ENCODE measurements around the gene SH3PXD2B.

SH3PXD2B gene

DNA sequence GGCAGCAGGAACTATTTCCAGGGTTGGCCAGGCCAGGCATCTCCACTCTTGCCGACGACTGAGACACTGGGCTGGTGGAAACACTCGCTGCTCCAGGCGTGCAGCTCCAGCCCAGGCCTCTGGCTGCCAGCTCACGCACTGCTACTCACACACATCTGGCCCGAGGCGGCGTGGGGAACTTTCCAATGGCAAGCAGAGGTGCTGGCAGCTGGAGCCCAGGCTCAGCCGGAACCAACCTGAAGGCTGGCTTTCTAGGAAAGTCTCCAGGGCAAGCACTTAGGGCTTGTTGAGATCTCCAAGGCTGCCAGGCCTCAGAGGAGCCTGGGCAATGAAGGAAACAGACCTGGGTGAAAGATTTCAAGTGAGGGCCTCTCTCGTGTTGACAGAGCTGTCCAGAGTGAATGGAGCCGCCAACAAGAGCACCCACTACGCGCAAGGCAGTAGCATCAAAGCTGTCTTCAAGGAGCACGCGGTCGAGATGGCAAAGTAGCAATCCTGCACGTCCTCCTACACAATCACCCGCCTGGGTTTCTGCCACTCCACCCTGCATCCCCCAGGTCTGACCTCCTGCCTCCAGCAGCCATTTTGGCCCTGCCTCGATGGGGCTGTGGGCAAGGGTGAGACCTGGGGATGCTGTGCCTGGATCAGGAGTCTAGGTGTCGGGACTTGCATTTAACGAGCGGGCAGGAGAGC lies 14.4 kb downstream of the SH3PXD2B start:
- FAIRE-seq (no peak), DNase-seq (ENCODE audit: insufficient read length, low spot score) (no peak)
- TF ChIP-seq POLR2A (IDR thresholded peaks at IDR 0.05; ENCODE audit: low read depth, low read length) (no peak), POU2F2 (IDR thresholded peaks at IDR 0.05; ENCODE audit: low read depth, low read length) (no peak)

DNA sequence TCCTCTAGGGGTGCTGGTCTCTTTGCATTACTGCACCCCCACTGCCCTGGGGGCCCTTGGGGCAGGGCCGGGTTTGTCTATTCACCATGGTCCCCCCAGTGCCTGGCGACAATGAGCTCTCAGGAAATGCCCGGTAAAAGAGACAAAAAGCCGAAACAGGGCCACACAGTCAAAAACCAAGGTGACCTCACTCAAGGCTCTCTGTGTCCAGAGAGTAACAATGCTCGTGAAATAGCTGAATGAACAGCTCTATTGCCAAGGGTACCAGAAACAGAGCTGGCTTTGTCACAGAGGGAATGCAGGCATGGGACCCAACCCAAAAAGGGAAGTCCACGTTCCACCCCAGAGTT lies 16.0 kb downstream of the SH3PXD2B start:
- no peak for FAIRE-seq
- TF ChIP-seq POLR2AphosphoS5 (IDR thresholded peaks at IDR 0.05; ENCODE audit: low read depth, low read length) = no peak
- no peak for TF ChIP-seq SPI1 (IDR thresholded peaks at IDR 0.05; ENCODE audit: low read depth, low read length)
- no peak for TF ChIP-seq PAX5 (IDR thresholded peaks at IDR 0.05; ENCODE audit: insufficient read depth, low read length, severe bottlenecking)
- TF ChIP-seq TAF1 (IDR thresholded peaks at IDR 0.05; ENCODE audit: low read depth, low read length) = no peak
- TF ChIP-seq POU2F2 (IDR thresholded peaks at IDR 0.05; ENCODE audit: low read depth, low read length) = no peak
- TF ChIP-seq POLR2A (IDR thresholded peaks at IDR 0.05; ENCODE audit: low read depth, low read length) = no peak
- no peak for DNase-seq (ENCODE audit: insufficient read length, low spot score)

DNA sequence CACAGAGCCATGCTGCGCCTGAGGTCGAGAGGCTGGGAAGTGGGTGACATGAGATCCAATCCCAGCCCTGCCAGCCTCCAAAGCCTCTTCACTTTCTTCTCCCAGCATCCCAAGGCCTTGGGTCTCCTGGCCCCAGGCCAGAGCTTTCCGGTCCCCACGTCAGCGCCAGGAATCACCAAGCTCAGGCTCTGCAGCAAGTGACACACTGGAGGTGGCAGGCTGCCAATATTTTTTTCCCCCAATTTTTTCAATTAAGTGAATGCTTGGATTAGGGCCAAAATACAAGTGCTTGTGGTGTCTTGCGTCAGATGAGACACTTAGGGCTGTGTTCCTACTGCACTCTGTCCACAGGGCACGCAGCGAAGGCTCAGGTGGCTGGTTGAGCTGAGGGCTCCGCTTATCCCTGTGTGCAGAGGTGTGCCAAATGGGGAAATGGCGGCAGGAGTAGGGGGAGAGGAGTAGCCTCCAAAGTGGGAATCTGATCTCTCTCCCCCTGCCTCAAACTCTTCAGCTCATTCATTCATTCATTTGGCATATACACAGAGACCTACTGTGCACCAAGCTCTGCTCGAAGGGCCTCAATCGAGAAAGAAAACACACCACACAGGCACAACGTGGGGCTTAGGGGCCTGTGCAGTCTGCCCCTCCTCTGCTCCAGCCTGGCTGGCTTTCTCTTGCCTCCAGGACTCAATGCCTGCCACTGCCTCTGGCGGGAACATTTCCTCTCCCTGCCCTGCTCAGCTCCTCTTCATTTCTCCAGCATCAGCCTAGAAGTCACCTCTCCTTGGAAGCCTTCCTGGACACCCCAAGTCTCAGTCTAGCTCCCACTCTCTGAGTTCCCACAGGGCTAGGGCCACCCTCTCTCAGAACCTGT lies 16.6 kb downstream of the SH3PXD2B start:
- DNase-seq (ENCODE audit: insufficient read length, low spot score) = no peak
- FAIRE-seq = no peak
- no peak for TF ChIP-seq POLR2AphosphoS5 (IDR thresholded peaks at IDR 0.05; ENCODE audit: low read depth, low read length)
- no peak for TF ChIP-seq POLR2A (IDR thresholded peaks at IDR 0.05; ENCODE audit: low read depth, low read length)
- no peak for TF ChIP-seq PAX5 (IDR thresholded peaks at IDR 0.05; ENCODE audit: insufficient read depth, low read length, severe bottlenecking)
- TF ChIP-seq SPI1 (IDR thresholded peaks at IDR 0.05; ENCODE audit: low read depth, low read length) = no peak
- TF ChIP-seq TAF1 (IDR thresholded peaks at IDR 0.05; ENCODE audit: low read depth, low read length) = no peak
- TF ChIP-seq POU2F2 (IDR thresholded peaks at IDR 0.05; ENCODE audit: low read depth, low read length) = no peak

DNA sequence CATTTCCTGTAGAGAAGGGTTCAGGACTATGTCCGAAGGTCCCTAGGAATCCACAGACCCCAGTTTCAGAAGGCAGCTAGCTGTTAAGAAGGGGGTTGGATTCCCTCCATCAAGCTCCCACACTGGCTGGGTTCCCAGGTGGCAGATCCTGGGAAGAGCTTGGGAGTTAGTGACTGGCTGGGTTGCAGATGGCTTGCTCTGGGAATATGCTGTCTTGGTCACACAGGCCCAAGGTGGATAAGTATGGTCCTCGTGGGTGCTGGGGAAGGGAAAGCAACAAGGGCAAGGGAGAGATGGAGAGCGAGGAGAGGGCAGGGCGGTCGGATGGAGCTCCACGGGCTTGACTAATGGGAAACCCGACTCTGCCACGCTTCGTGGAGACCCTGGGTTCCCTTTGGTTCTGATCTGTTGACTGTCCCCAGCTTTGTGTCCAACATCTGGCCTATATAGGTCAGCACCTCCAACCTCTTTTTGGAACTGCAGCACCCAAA lies 17.4 kb downstream of the SH3PXD2B start:
- no peak for TF ChIP-seq SPI1 (IDR thresholded peaks at IDR 0.05; ENCODE audit: low read depth, low read length)
- no peak for TF ChIP-seq PAX5 (IDR thresholded peaks at IDR 0.05; ENCODE audit: insufficient read depth, low read length, severe bottlenecking)
- TF ChIP-seq POLR2AphosphoS5 (IDR thresholded peaks at IDR 0.05; ENCODE audit: low read depth, low read length) = no peak
- TF ChIP-seq POLR2A (IDR thresholded peaks at IDR 0.05; ENCODE audit: low read depth, low read length) = no peak
- TF ChIP-seq POU2F2 (IDR thresholded peaks at IDR 0.05; ENCODE audit: low read depth, low read length) = no peak
- TF ChIP-seq TAF1 (IDR thresholded peaks at IDR 0.05; ENCODE audit: low read depth, low read length) = no peak
- DNase-seq (ENCODE audit: insufficient read length, low spot score) (no peak), FAIRE-seq (no peak)

DNA sequence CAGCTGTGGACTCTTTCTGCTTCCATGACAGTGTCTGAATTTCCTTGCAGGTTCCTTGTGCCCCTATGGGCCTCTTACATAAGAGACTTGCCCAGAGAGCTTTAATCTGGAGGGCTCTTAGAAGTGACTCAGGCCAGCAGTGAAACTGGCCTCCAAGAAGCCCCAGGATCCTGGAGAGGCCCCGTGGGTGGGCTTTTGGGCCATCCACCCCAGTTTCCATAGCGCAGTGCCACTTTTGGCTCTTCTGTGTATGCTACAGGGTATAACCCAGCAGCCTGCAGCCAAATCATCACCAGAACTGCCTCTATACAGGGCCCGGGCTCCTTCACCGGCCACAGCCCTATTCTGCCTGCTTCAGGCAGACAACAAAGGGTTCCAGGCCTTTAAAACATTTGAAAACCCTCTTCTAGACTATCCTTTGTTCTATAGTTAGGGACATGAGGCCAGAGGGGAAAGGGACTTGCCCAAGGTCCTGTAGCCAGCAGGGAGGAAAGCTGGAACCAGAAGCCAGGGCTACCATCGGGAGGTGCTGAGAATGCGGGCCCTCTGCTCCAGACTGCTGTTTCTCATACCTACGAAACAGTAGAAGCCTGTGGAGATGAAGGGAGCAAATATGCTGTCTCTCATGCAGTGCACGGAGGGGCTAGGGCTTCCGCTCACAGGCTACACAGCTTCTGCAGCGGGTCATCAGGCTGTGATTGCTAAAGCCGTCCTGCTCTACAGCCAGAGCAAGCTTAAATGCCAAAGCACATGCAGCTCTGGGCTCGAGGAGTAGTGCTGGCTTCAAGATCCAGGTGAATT lies 18.0 kb downstream of the SH3PXD2B start:
- DNase-seq (ENCODE audit: insufficient read length, low spot score) = no peak
- no peak for FAIRE-seq
- no peak for TF ChIP-seq TAF1 (IDR thresholded peaks at IDR 0.05; ENCODE audit: low read depth, low read length)
- no peak for TF ChIP-seq POLR2A (IDR thresholded peaks at IDR 0.05; ENCODE audit: low read depth, low read length)
- TF ChIP-seq PAX5 (IDR thresholded peaks at IDR 0.05; ENCODE audit: insufficient read depth, low read length, severe bottlenecking) = no peak
- TF ChIP-seq SPI1 (IDR thresholded peaks at IDR 0.05; ENCODE audit: low read depth, low read length) = no peak
- TF ChIP-seq POLR2AphosphoS5 (IDR thresholded peaks at IDR 0.05; ENCODE audit: low read depth, low read length) = no peak
- TF ChIP-seq POU2F2 (IDR thresholded peaks at IDR 0.05; ENCODE audit: low read depth, low read length) = no peak

DNA sequence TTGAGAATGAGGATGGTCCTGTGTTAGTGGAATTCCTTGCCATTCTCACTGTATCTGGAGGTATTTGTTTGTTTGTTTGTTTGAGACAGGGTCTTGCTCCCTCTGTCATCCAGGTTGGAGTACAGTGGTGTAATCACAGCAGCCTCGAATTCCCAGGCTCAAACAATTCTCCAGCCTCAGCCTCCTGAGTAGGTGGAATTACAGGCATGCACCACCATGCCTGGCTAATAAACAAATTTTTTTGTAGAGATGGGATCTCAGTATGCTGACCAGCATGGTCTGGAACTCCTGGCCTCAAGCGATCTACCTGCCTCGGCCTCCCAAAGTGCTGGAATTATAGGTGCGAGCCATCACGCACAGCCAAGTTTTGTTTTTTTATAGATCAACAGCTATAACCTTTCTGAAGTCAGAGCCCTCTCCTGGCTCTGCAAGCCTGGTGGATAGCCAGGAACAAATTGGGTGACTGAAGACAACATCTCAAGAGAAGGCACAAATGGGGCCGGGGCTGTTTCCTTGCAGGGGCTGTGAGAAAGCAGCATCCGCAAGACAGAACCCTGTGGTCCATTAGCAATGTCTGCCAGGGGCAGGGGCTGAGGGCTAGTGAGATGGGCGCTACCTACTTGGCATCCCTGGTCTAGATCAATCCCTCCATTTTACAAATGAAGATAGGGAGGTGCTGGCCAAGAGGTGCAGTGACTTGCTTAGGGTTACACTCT lies 18.8 kb downstream of the SH3PXD2B start:
- FAIRE-seq = no peak
- no peak for TF ChIP-seq PAX5 (IDR thresholded peaks at IDR 0.05; ENCODE audit: insufficient read depth, low read length, severe bottlenecking)
- no peak for TF ChIP-seq POLR2A (IDR thresholded peaks at IDR 0.05; ENCODE audit: low read depth, low read length)
- TF ChIP-seq SPI1 (IDR thresholded peaks at IDR 0.05; ENCODE audit: low read depth, low read length) = no peak
- no peak for TF ChIP-seq POU2F2 (IDR thresholded peaks at IDR 0.05; ENCODE audit: low read depth, low read length)
- no peak for TF ChIP-seq TAF1 (IDR thresholded peaks at IDR 0.05; ENCODE audit: low read depth, low read length)
- no peak for TF ChIP-seq POLR2AphosphoS5 (IDR thresholded peaks at IDR 0.05; ENCODE audit: low read depth, low read length)

DNA sequence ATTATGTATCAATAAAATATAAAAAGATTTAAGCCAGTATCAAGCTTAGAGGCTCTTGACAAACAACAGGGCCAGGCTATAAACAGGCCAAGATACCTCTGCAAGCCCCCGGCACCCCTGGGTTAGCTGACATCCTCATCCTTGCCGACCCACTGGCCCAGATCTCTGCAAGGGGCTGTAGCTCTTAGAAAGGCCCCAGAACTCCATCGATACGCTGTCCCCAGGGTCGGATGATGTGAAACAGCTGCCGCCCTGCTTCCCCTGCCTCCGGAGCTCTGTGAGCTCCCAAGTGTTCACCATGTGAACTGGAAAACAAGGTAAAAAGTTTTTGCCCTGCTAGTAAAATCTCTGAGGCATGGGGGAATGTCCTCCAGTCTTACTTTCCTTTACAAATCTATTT lies 20.1 kb downstream of the SH3PXD2B start:
- FAIRE-seq (no peak), DNase-seq (ENCODE audit: insufficient read length, low spot score) (no peak)
- TF ChIP-seq POU2F2 (IDR thresholded peaks at IDR 0.05; ENCODE audit: low read depth, low read length) (no peak), SPI1 (IDR thresholded peaks at IDR 0.05; ENCODE audit: low read depth, low read length) (no peak), POLR2A (IDR thresholded peaks at IDR 0.05; ENCODE audit: low read depth, low read length) (no peak), TAF1 (IDR thresholded peaks at IDR 0.05; ENCODE audit: low read depth, low read length) (no peak), POLR2AphosphoS5 (IDR thresholded peaks at IDR 0.05; ENCODE audit: low read depth, low read length) (no peak), PAX5 (IDR thresholded peaks at IDR 0.05; ENCODE audit: insufficient read depth, low read length, severe bottlenecking) (no peak)

More for the DNA sequence above, 18.8 kb downstream of the SH3PXD2B start:
- no peak for DNase-seq (ENCODE audit: insufficient read length, low spot score)

DNA sequence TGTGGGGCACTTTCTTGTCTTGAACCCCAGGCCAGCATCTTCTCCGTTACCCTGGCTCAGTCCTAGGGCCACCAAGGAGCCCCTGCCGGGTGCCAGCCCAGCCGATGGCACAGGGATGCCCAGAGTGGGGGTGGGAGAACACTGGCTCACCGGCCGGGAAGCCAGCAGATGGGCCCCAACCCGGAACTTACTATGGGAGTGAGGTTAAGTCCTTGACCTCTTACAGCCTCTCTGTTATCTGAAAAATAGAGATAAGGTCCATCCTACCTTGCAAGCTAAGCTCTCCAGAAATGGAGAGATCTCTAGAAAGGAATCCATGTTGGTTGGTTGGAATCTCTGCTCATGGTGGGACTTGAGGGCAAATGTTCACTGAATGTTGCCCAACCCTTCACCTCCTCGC lies 20.8 kb downstream of the SH3PXD2B start:
- DNase-seq (ENCODE audit: insufficient read length, low spot score) (no peak), FAIRE-seq (no peak)
- TF ChIP-seq POLR2A (IDR thresholded peaks at IDR 0.05; ENCODE audit: low read depth, low read length) = no peak
- TF ChIP-seq PAX5 (IDR thresholded peaks at IDR 0.05; ENCODE audit: insufficient read depth, low read length, severe bottlenecking) = no peak
- no peak for TF ChIP-seq SPI1 (IDR thresholded peaks at IDR 0.05; ENCODE audit: low read depth, low read length)
- TF ChIP-seq TAF1 (IDR thresholded peaks at IDR 0.05; ENCODE audit: low read depth, low read length) = no peak
- no peak for TF ChIP-seq POU2F2 (IDR thresholded peaks at IDR 0.05; ENCODE audit: low read depth, low read length)
- TF ChIP-seq POLR2AphosphoS5 (IDR thresholded peaks at IDR 0.05; ENCODE audit: low read depth, low read length) = no peak

Measured in GM12891 (cell line).